ENCODE data around the gene HTT. TPM values are rescaled to one million over a fixed set of nuclear protein-coding genes. Genes with fewer than 3 reads are reported as not detected.

Gene HTT
- total RNA-seq, 1 experiment from 2014 or later = 37.4 TPM

DNA sequence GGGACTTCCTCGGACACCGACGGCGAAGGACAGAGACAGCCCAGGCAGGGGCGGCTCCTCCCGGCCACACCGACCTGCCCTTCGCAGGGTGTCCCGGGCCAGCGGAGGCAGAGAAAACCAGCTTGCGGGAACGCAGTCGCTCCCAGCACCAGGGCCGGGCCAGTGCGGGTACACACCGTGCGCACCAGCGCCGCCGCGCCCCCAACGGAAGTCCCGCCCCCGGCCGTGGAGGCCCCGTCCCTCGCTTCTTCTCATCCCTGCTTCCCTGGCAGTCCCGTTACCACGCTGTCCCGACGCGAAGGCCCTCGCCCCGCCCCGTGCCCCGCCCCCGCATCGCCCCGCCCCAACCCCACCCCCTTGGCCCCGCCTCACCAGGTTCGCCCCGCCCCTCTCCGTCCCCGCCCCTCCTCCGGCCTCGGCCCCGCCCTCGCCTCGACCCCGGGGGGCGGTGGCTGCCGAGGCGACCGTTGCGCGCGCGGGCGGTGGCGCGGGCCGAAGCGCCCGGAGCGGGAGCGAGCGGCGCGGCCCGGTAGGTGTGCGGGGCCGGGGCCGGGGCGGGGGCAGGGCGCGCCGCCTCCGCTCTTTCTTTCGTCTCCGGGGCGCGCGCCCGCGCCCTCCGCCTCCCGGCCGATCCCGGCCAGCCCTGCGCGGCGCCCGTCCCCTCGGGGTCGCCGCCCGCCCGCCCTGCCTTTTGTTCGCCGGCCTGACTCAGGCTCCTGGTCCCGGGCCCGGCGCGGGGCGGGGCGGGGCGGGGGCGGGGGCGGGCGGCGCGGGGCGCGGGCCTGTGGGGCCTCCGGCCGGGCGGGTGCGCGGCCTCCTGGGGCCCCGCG, 218.3 kb downstream of the HTT start, which contains the start of gene RGS12 (continued):
- TF ChIP-seq, protein P1, sequence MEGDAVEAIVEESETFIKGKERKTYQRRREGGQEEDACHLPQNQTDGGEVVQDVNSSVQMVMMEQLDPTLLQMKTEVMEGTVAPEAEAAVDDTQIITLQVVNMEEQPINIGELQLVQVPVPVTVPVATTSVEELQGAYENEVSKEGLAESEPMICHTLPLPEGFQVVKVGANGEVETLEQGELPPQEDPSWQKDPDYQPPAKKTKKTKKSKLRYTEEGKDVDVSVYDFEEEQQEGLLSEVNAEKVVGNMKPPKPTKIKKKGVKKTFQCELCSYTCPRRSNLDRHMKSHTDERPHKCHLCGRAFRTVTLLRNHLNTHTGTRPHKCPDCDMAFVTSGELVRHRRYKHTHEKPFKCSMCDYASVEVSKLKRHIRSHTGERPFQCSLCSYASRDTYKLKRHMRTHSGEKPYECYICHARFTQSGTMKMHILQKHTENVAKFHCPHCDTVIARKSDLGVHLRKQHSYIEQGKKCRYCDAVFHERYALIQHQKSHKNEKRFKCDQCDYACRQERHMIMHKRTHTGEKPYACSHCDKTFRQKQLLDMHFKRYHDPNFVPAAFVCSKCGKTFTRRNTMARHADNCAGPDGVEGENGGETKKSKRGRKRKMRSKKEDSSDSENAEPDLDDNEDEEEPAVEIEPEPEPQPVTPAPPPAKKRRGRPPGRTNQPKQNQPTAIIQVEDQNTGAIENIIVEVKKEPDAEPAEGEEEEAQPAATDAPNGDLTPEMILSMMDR (IDR thresholded peaks at IDR 0.05 in 2 of 3, conservative IDR thresholded peaks at IDR 0.05 in 1 of 3; ENCODE audit: borderline replicate concordance in 1 of 3, insufficient read depth in 1 of 3, low read depth in 2 of 3, low read length in 2 of 3) = no peak
- peak; percentile 23; the same call in 1 of the 2 replicates for TF ChIP-seq ZFX (IDR thresholded peaks at IDR 0.05)

Other genes starting within 250 kb of the HTT start
- 139 TPM for gene ADD1, start 230.8 kb upstream of the HTT start, total RNA-seq (2021; ENCODE audit: unreplicated experiment)
- gene NOP14, start 111.3 kb upstream of the HTT start, total RNA-seq (2021; ENCODE audit: unreplicated experiment) = 67.3 TPM
- 4.2 TPM for gene GRK4, start 111.1 kb upstream of the HTT start, total RNA-seq (2021; ENCODE audit: unreplicated experiment)
- not detected for gene HTT-AS, start 143 bp upstream of the HTT start, total RNA-seq (2021; ENCODE audit: unreplicated experiment)
- gene MSANTD1, start 174.5 kb downstream of the HTT start, total RNA-seq (2021; ENCODE audit: unreplicated experiment) = 0.71 TPM
- gene RGS12, start 218.3 kb downstream of the HTT start, total RNA-seq (2021; ENCODE audit: unreplicated experiment) = 22.2 TPM